Stimulated activated CD4-positive, alpha-beta T cell treated with anti-CD3 and anti-CD28 coated beads, Interleukin-1b, Interleukin-23, amount 100 ng/mL, for 4 hours (primary cell): ENCODE results near the gene MICAL2.

Experiments
- DNase-seq, 2 donors: peaks; one replicate each; pipeline ENCODE4 v3.0.0-alpha.2; 2020; ENCODE audit warnings: low read depth in 2 of 2

Gene MICAL2

GRCh38 chr11:12171921-12172320, 61.5 kb downstream of the MICAL2 start:
- no peak for DNase-seq

GRCh38 chr11:12172493-12173013, 62.2 kb downstream of the MICAL2 start:
- no peak for DNase-seq

GRCh38 chr11:12173111-12173510, 62.7 kb downstream of the MICAL2 start:
- DNase-seq = no peak

- no peak for DNase-seq
Measured at GRCh38 chr11:12174128-12174476, 63.7 kb downstream of the MICAL2 start.

GRCh38 chr11:12174477-12175143, 64.2 kb downstream of the MICAL2 start:
- no peak for DNase-seq

- DNase-seq = no peak
Measured at GRCh38 chr11:12175694-12176241, 65.4 kb downstream of the MICAL2 start.

GRCh38 chr11:12176410-12176809, 66.0 kb downstream of the MICAL2 start:
- DNase-seq = no peak

GRCh38 chr11:12177739-12178338, 67.4 kb downstream of the MICAL2 start:
- no peak for DNase-seq

GRCh38 chr11:12179019-12179418, 68.6 kb downstream of the MICAL2 start:
- no peak for DNase-seq

GRCh38 chr11:12179531-12179930, 69.1 kb downstream of the MICAL2 start:
- no peak for DNase-seq

GRCh38 chr11:12180257-12181205, 70.1 kb downstream of the MICAL2 start:
- DNase-seq = no peak

- DNase-seq = no peak
Measured at GRCh38 chr11:12182302-12182675, 71.9 kb downstream of the MICAL2 start.

GRCh38 chr11:12182676-12183541, 72.5 kb downstream of the MICAL2 start:
- DNase-seq = no peak

GRCh38 chr11:12183827-12184620, 73.6 kb downstream of the MICAL2 start:
- no peak for DNase-seq

- DNase-seq = no peak
Measured at GRCh38 chr11:12184699-12185098, 74.3 kb downstream of the MICAL2 start.

GRCh38 chr11:12185106-12185690, 74.8 kb downstream of the MICAL2 start:
- DNase-seq = no peak

- DNase-seq = no peak
Measured at GRCh38 chr11:12185914-12186313, 75.5 kb downstream of the MICAL2 start.

- DNase-seq = no peak
Measured at GRCh38 chr11:12186701-12187100, 76.3 kb downstream of the MICAL2 start.

- DNase-seq = no peak
Measured at GRCh38 chr11:12187399-12187798, 77.0 kb downstream of the MICAL2 start.
